Gastrocnemius medialis (tissue), 4 donors: Measurements from ENCODE around the gene GNAO1.

Experiments used
- CTCF ChIP-seq, 5 experiments: fragments of 450-650 bp in 3 of 5; fragments of 200-600 bp in 2 of 5; sonication (generic) in 2 of 5; IDR thresholded peaks in 4 of 5; conservative IDR thresholded peaks in 1 of 5; 1 replicate in 4 of 5; 2 replicates in 1 of 5; pipeline ENCODE4 v1.5.1; 2016 to 2019; ENCODE audit warnings: antibody characterized with exemption in 5 of 5, mild to moderate bottlenecking in 3 of 5, moderate library complexity in 3 of 5
- POLR2A ChIP-seq, 2 donors: fragments of 450-650 bp; IDR thresholded peaks; one replicate each; pipeline ENCODE4 v1.6.1; 2017; ENCODE audit warnings: antibody characterized with exemption in 2 of 2, mild to moderate bottlenecking in 2 of 2, moderate library complexity in 2 of 2

- no peak for TF ChIP-seq CTCF (IDR thresholded peaks at IDR 0.05 in 4 of 5, conservative IDR thresholded peaks at IDR 0.05 in 1 of 5)
- no peak for TF ChIP-seq POLR2A (IDR thresholded peaks at IDR 0.05)
Measured at GRCh38 chr16:56289862-56290261, 98.6 kb downstream of the GNAO1 start.
